HFFc6 (cell line): ENCODE results near the gene PCDH15. TPM values are rescaled to one million over a fixed set of nuclear protein-coding genes. Genes with fewer than 3 reads are reported as not detected.
"Not testable (repeated sequence)": the region's sequence is repeated elsewhere in the genome, so short reads cannot be mapped to it uniquely, and the experiment has no call there.

Experiments
- DNase-seq: peaks from one replicate; pipeline ENCODE4 v3.0.0-alpha.2; 2018
- H3K27ac Mint-ChIP-seq: 2 replicates; pipeline ENCODE4 v1.8.0; 2020; ENCODE audit warnings: mild to moderate bottlenecking, mixed read lengths
- H3K27me3 Mint-ChIP-seq: 2 replicates; pipeline ENCODE4 v1.8.0; 2021; ENCODE audit warnings: mild to moderate bottlenecking, moderate library complexity, mixed read lengths; ENCODE audit not compliant: insufficient read depth
- H3K36me3 Mint-ChIP-seq: 2 replicates; pipeline ENCODE4 v1.8.0; 2021; ENCODE audit warnings: low read depth, mixed read lengths
- H3K4me1 Mint-ChIP-seq: 2 replicates; pipeline ENCODE4 v1.8.0; 2020; ENCODE audit warnings: low read depth, mixed read lengths
- H3K4me3 Mint-ChIP-seq: 2 replicates; pipeline ENCODE4 v1.8.0; 2020; ENCODE audit warnings: mild to moderate bottlenecking, moderate library complexity, mixed read lengths
- H3K9me3 Mint-ChIP-seq: 2 replicates; pipeline ENCODE4 v1.8.0; 2020; ENCODE audit warnings: mild to moderate bottlenecking, mixed read lengths
- total RNA-seq, 6 experiments: library from RNA; stranded (reverse); fragmentation: NEBNext Ultra II Directional; extraction: Animal tissue kit (Norgen Biotek cat#: 25700); gene quantifications; 2 replicates in 1 of 6; 3 replicates in 5 of 6; pipeline ENCODE4 v1.2.3, GENCODE V29; 2021
- TF ChIP-seq, protein P1 (sequence below): fragments of 200-600 bp; sonication (generic); IDR thresholded peaks from 2 replicates; pipeline ENCODE4 v1.5.0; 2021; ENCODE audit warnings: antibody characterized with exemption, mild to moderate bottlenecking

Gene PCDH15
- total RNA-seq, 6 experiments from 2014 or later: not detected

DNA sequence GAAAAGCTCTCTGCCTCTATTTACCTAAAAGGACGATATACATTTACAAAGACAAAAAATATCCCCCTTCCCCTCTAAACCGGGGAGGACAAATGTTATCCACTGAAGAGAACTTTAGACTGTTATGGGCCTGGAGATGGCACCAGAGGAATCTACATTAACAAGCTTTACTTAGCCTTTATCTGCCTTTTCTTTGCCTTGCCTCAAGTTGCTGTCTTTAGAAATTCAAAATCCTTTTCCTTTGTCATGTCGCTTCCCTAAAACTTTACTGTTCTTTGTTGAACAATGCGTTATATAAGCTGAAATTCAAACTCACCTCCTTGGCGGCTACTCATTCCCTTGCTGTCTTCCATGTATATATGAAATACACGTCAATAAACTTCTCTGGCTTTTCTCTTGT, 405.0 kb downstream of the PCDH15 start:
- no peak for DNase-seq
- Mint-ChIP-seq H3K4me3 (no peak overlapping the region), H3K9me3 (peaks cover 26% of the 10 kb centered on the region), H3K27me3 (peaks cover 2% of the 10 kb centered on the region; the same call in 1 of the 2 replicates), H3K36me3 (no peaks in the 10 kb centered on the region; the same call in 1 of the 2 replicates), H3K4me1 (no peaks in the 10 kb centered on the region), H3K27ac (no peak overlapping the region)
- TF ChIP-seq, protein P1, sequence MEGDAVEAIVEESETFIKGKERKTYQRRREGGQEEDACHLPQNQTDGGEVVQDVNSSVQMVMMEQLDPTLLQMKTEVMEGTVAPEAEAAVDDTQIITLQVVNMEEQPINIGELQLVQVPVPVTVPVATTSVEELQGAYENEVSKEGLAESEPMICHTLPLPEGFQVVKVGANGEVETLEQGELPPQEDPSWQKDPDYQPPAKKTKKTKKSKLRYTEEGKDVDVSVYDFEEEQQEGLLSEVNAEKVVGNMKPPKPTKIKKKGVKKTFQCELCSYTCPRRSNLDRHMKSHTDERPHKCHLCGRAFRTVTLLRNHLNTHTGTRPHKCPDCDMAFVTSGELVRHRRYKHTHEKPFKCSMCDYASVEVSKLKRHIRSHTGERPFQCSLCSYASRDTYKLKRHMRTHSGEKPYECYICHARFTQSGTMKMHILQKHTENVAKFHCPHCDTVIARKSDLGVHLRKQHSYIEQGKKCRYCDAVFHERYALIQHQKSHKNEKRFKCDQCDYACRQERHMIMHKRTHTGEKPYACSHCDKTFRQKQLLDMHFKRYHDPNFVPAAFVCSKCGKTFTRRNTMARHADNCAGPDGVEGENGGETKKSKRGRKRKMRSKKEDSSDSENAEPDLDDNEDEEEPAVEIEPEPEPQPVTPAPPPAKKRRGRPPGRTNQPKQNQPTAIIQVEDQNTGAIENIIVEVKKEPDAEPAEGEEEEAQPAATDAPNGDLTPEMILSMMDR: no peak

DNA sequence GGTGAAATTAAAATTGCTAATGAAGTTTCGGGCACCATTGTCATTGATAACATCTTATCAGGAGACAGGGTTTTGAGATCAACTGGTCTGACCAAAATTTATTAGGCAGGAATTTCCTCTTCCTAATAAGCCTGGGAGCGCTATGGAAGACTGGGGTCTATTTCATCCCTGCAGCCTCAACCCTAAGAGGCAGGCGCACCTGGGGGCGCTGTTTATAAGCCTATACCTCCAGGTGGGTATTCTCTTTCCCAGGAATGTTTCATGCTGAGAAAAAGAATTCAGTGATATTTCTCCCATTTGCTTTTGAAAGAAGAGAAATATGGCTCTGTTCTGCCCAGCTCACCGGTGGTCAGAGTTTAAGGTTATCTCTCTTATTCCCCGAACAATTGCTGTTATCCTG, 406.4 kb downstream of the PCDH15 start:
- not testable (repeated sequence) for H3K36me3 Mint-ChIP-seq, H3K27ac Mint-ChIP-seq, DNase-seq, H3K4me3 Mint-ChIP-seq, H3K4me1 Mint-ChIP-seq, H3K27me3 Mint-ChIP-seq
- peaks cover 25% of the 10 kb centered on the region for H3K9me3 Mint-ChIP-seq

DNA sequence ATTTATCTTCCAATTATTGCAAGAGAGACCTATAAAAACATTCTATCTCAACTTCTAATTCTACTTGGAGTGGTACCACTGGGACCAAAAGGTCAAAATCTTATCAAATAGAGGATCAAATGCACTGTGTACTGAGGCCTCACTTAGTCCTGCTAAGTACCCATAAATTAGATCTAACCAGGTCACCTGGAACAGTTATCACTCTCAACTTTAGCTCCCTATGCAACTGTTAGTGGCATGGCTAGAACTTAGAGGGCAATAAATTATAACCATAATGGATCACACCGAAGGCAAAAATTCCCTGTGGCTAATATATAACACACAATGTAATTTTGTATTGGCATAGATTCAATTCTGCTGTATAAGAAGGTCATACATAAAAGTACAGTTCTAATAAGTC, 428.9 kb downstream of the PCDH15 start:
- Mint-ChIP-seq H3K27ac (no peak overlapping the region), H3K9me3 (peaks cover 17% of the 10 kb centered on the region), H3K27me3 (no peaks in the 10 kb centered on the region; the same call in 1 of the 2 replicates), H3K4me1 (no peaks in the 10 kb centered on the region), H3K4me3 (no peak overlapping the region), H3K36me3 (no peaks in the 10 kb centered on the region)
- TF ChIP-seq, protein P1: no peak
- DNase-seq: no peak

DNA sequence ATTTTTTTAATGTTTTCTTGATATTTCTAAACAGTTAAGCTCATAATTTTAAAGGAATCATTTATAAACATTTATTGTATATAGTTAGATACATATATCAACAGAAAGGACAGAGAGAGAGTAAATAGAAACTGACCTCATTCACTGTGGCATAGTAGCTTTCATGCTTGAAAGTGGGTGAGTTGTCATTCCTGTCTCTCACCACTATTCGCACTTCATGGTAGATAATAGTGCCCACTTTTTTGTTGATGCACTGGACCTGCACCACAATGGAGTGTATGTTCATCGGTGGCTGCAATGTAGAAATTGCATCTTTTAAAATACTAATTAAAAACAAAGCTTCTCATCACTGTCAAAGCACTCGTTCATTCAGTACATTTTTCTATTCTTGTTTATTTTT, 432.0 kb downstream of the PCDH15 start:
- DNase-seq: no peak
- H3K27ac Mint-ChIP-seq: no peak overlapping the region

DNA sequence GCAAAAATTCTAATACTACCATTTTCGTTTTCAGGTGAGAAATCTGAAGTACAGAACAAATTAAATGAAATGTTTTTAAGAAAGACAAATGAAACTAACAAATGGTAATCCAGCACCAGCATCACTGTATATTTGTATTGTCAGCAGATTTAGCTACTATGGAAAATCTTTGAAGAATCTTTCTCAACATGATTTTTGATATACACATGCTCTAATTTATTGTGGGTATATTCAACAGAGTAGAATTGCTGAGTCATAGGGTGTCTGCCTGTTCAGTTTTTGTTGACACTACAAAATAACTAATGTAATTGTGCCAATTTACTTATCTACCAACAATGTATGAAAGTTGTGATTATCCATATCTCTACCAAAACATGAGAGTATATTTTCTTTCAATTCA, 437.6 kb downstream of the PCDH15 start:
- Mint-ChIP-seq H3K36me3 (no peaks in the 10 kb centered on the region), H3K27me3 (no peaks in the 10 kb centered on the region), H3K27ac (no peak overlapping the region), H3K4me1 (no peaks in the 10 kb centered on the region), H3K9me3 (peaks cover 22% of the 10 kb centered on the region), H3K4me3 (no peak overlapping the region)
- no peak for DNase-seq
- TF ChIP-seq, protein P1: no peak

More for the DNA sequence above, 432.0 kb downstream of the PCDH15 start:
- Mint-ChIP-seq H3K4me1 (no peaks in the 10 kb centered on the region), H3K4me3 (no peak overlapping the region), H3K9me3 (peaks cover 22% of the 10 kb centered on the region), H3K27me3 (no peaks in the 10 kb centered on the region), H3K36me3 (no peaks in the 10 kb centered on the region)
- TF ChIP-seq, protein P1: no peak

DNA sequence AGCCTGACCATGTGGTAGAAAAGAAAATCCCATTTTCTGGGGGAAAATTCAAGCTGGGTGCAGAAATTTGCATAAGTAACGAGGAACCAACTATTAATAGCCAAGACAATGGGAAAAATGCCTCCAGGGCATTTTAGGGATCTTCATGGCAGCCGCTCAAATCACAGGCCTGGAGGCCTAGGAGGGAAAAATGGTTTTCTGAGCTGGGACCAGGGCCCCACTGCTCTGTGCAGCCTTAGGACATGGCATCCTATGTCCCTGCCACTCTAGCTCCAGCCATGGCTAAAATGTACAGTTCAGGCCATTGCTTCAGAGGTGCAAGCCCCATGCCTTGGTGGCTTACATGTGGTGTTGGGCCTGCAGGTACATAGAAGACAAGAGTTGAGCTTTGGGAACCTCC, 459.0 kb downstream of the PCDH15 start:
- Mint-ChIP-seq H3K27me3 (no peaks in the 10 kb centered on the region), H3K9me3 (peaks cover 60% of the 10 kb centered on the region), H3K36me3 (0 out of 2 replicates have a peak, but pooled peaks cover 4% of the 10 kb centered on the region), H3K27ac (no peak overlapping the region), H3K4me1 (no peaks in the 10 kb centered on the region), H3K4me3 (no peak overlapping the region)
- TF ChIP-seq, protein P1: no peak
- no peak for DNase-seq
